Endothelial cell of umbilical vein (primary cell): Measurements from ENCODE around the gene TRPV6. TPM values are rescaled to one million over a fixed set of nuclear protein-coding genes. Genes with fewer than 3 reads are reported as not detected.

Experiments used
- BruUV-seq: library from RNA; stranded (reverse); fragments of 400-500 nt; replicated peaks from 2 replicates; lab custom pipeline; 2021; lab: Mats Ljungman, UMichigan
- CTCF ChIA-PET: fragments of 300-600, 350-600 bp; sonication (Branson Sonifier 250); formaldehyde crosslinking; loops from one replicate; lab custom pipeline; 2021; ENCODE audit warnings: antibody characterized with exemption, inconsistent platforms; lab: Charles Lee
- POLR2A ChIA-PET: fragments of 300-600, 350-600 bp; sonication (Branson Sonifier 250); formaldehyde crosslinking; loops from one replicate; lab custom pipeline; 2021; ENCODE audit warnings: antibody characterized with exemption, inconsistent platforms; lab: Charles Lee
- DNase-seq: peaks from one replicate; pipeline ENCODE4 v3.0.0-alpha.2; 2011; ENCODE audit warnings: low read depth, low spot score
- FAIRE-seq: peaks from 2 replicates; lab custom pipeline; 2011; peaks lifted over from hg19 to GRCh38; lab: Jason Lieb, UNC
- H2AFZ ChIP-seq: 2 replicates; pipeline ENCODE4 v1.6.0; 2012; ENCODE audit warnings: low read depth, low read length, control low read depth, inconsistent platforms
- H3K27ac ChIP-seq: 2 replicates; pipeline ENCODE4 v1.5.1; 2011; ENCODE audit warnings: low read depth, mild to moderate bottlenecking, control low read depth, low read length, moderate library complexity; ENCODE audit not compliant: insufficient read depth
- H3K27me3 ChIP-seq, 2 experiments: 2 replicates each; pipeline versions ENCODE4 v1.6.0 to v1.6.1; 2011; ENCODE audit warnings: low read length in 2 of 2, mixed read lengths in 1 of 2; ENCODE audit not compliant: control insufficient read depth in 2 of 2, insufficient read depth in 2 of 2
- H3K36me3 ChIP-seq, 2 experiments: 2 replicates in 1 of 2; 3 replicates in 1 of 2; pipeline ENCODE4 v1.5.1; 2011; ENCODE audit warnings: low read length in 2 of 2, mild to moderate bottlenecking in 1 of 2, moderate library complexity in 1 of 2; ENCODE audit not compliant: control insufficient read depth in 2 of 2, insufficient read depth in 2 of 2; ENCODE audit errors: extremely low read depth in 1 of 2
- H3K4me1 ChIP-seq: 3 replicates; pipeline ENCODE4 v1.5.1; 2011; ENCODE audit warnings: mild to moderate bottlenecking, low read length; ENCODE audit not compliant: control insufficient read depth, insufficient read depth; ENCODE audit errors: extremely low read depth
- H3K4me2 ChIP-seq: 2 replicates; pipeline ENCODE4 v1.6.1; 2011; ENCODE audit warnings: low read length, control low read depth, mixed read lengths; ENCODE audit not compliant: insufficient read depth
- H3K4me3 ChIP-seq, 3 experiments: fragments of 200-600 bp in 1 of 3; sonication (generic), shearing (Covaris generic) in 1 of 3; replicated peaks in 1 of 3; 2 replicates each; pipeline ENCODE4 v1.5.1; 2011 to 2016; ENCODE audit warnings: control low read depth in 3 of 3, low read length in 3 of 3, mild to moderate bottlenecking in 2 of 3, inconsistent platforms in 1 of 3, low read depth in 1 of 3, moderate library complexity in 1 of 3; ENCODE audit not compliant: insufficient read depth in 1 of 3
- H3K79me2 ChIP-seq: 2 replicates; pipeline ENCODE4 v1.6.0; 2012; ENCODE audit warnings: low read length, inconsistent platforms; ENCODE audit not compliant: control insufficient read depth, insufficient read depth
- H3K9ac ChIP-seq: replicated peaks from 2 replicates; pipeline ENCODE3; 2011; ENCODE audit warnings: low read length, control low read depth; ENCODE audit not compliant: insufficient read depth; ENCODE audit errors: extremely low read depth
- H3K9me1 ChIP-seq: replicated peaks from 3 replicates; pipeline ENCODE4 v1.6.0; 2011; ENCODE audit warnings: mild to moderate bottlenecking, low read length; ENCODE audit not compliant: control insufficient read depth, insufficient read depth; ENCODE audit errors: extremely low read depth
- H3K9me3 ChIP-seq: replicated peaks from 2 replicates; pipeline ENCODE4 v1.5.1; 2012; ENCODE audit warnings: low read length, inconsistent platforms; ENCODE audit not compliant: control insufficient read depth, insufficient read depth
- H4K20me1 ChIP-seq: replicated peaks from 2 replicates; pipeline ENCODE3; 2011; ENCODE audit warnings: mild to moderate bottlenecking, low read length; ENCODE audit not compliant: control insufficient read depth, insufficient read depth; ENCODE audit errors: extremely low read depth
- CTCF ChIP-seq, 2 donors: IDR thresholded peaks; 1 replicate in 1 of 2; 2 replicates in 1 of 2; pipeline ENCODE4 v1.5.1; 2011; ENCODE audit warnings: low read length in 2 of 2, mild to moderate bottlenecking in 2 of 2, moderate library complexity in 2 of 2, control low read depth in 1 of 2, inconsistent platforms in 1 of 2, low read depth in 1 of 2; ENCODE audit not compliant: insufficient read depth in 1 of 2; ENCODE audit errors: extremely low read depth in 1 of 2
- EZH2 ChIP-seq: IDR thresholded peaks from 2 replicates; pipeline ENCODE4 v1.6.1; 2012; ENCODE audit warnings: borderline replicate concordance, low read depth, mild to moderate bottlenecking, moderate library complexity, low read length, inconsistent platforms; ENCODE audit not compliant: severe bottlenecking
- FOS ChIP-seq: IDR thresholded peaks from 2 replicates; pipeline ENCODE4 v1.6.1; 2011; ENCODE audit warnings: mild to moderate bottlenecking, low read length, moderate library complexity, borderline replicate concordance; ENCODE audit not compliant: insufficient read depth
- GATA2 ChIP-seq: IDR thresholded peaks from 2 replicates; pipeline ENCODE4 v1.7.0; 2011; ENCODE audit warnings: low read depth, mild to moderate bottlenecking, moderate library complexity, mixed read lengths, low read length; ENCODE audit not compliant: insufficient read length, insufficient read depth
- JUN ChIP-seq: IDR thresholded peaks from 2 replicates; pipeline ENCODE4 v1.6.1; 2011; ENCODE audit warnings: borderline replicate concordance, low read depth; ENCODE audit not compliant: insufficient read length, insufficient read depth
- MYC ChIP-seq: IDR thresholded peaks from one replicate; pipeline ENCODE4 v1.6.1; 2011; ENCODE audit warnings: mild to moderate bottlenecking, low read depth, low read length
- POLR2A ChIP-seq: IDR thresholded peaks from 2 replicates; pipeline ENCODE4 v1.6.1; 2012; ENCODE audit warnings: low read depth, mild to moderate bottlenecking, control low read depth, low read length
- POLR2AphosphoS5 ChIP-seq: IDR thresholded peaks from 2 replicates; pipeline ENCODE4 v1.6.1; 2012; ENCODE audit warnings: low read depth, mild to moderate bottlenecking, control low read depth, low read length, moderate library complexity; ENCODE audit not compliant: insufficient read depth
- dilution Hi-C: fragments of 300-500 bp; cut with MboI; formaldehyde crosslinking; loops from one replicate; pipeline ENCODE4 v1.15.0; 2019; ENCODE audit warnings: low sequenced_read_pairs; ENCODE audit not compliant: extremely low pct_ligation_motif_present
- intact Hi-C: fragments of 100-400 bp; cut with micrococcal nuclease; formaldehyde crosslinking; loops from one replicate; pipeline ENCODE4 v1.10.0; 2022
- polyA plus RNA-seq, 4 experiments: library from polyadenylated mRNA; depleted of rRNA in 3 of 4; stranded (reverse) in 3 of 4; unstranded in 1 of 4; fragments of >200 nt; gene quantifications; 2 replicates each; pipeline versions ENCODE4 v1.2.1 to v1.2.3, GENCODE V29; 2011 to 2012; ENCODE audit warnings: missing spikeins in 1 of 4
- total RNA-seq: library from RNA; stranded (reverse); gene quantifications from 2 replicates; pipeline ENCODE4 v1.2.3, GENCODE V29; 2021
- TF ChIP-seq, protein P1 (sequence below): IDR thresholded peaks from 2 replicates; pipeline ENCODE4 v1.6.1; 2011; ENCODE audit not compliant: insufficient read depth, insufficient read length

Gene TRPV6
- total and polyA plus RNA-seq, 2 donors (not counting 3 experiments of a cell fraction or from before 2014, with no cell fraction given), result not detected

DNA sequence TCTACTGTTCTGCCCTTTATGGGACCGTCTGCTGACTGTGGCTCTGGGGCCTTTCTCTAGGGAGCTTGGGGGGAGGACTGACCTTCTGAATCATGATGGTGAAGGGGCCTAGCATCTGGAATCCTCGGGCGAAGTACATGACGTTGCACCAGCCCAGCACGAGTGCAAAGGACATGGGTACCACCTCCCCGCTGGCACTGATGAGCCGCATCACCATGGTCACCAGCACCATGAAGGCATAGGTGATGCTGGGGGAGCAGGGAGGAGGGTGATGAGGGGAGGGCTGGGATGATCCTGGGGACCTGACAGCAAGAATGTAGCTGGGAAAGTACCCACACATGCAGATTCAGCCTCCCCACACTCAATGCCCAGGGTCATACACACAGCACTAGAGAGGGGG, 11.1 kb downstream of the TRPV6 start:
- Histone ChIP-seq H3K79me2 (no peaks in the 10 kb centered on the region), H3K27me3 (peaks cover 0 to 2% of the 10 kb centered on the region in 2 experiments), H3K27ac (no peak overlapping the region), H3K4me3 (no peak overlapping the region), H4K20me1 (no peaks in the 10 kb centered on the region), H3K4me1 (no peaks in the 10 kb centered on the region), H3K9me3 (no peaks in the 10 kb centered on the region), H3K4me2 (no peak overlapping the region), H3K36me3 (no peaks in the 10 kb centered on the region), H2AFZ (no peak overlapping the region), H3K9ac (no peak overlapping the region), H3K9me1 (no peaks in the 10 kb centered on the region)
- FAIRE-seq (no peak), DNase-seq (no peak)
- BruUV-seq, result no TSS peak
- intact Hi-C loops (no loop called here), dilution Hi-C loops (no loop called here)
- ChIA-PET CTCF (no interaction called here), POLR2A (no interaction called here)
- TF ChIP-seq MYC (no peak), GATA2 (no peak), POLR2A (no peak), POLR2AphosphoS5 (no peak), EZH2 (no peak), FOS (no peak), JUN (no peak), CTCF (IDR thresholded peaks at IDR 0.05; ENCODE audit: extremely low read depth in 1 of 2, insufficient read depth in 1 of 2, low read depth in 1 of 2, low read length in 2 of 2) (no peak)
- TF ChIP-seq, protein P1, sequence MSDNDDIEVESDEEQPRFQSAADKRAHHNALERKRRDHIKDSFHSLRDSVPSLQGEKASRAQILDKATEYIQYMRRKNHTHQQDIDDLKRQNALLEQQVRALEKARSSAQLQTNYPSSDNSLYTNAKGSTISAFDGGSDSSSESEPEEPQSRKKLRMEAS, result no peak
